ENCODE data around the gene CPA1. TPM values are rescaled to one million over a fixed set of nuclear protein-coding genes. Genes with fewer than 3 reads are reported as not detected.

Gene CPA1
- total and polyA plus RNA-seq, 10 of the 15 experiments (the other 5 are each of a cell fraction or from before 2014, with no cell fraction given), result 8.0 TPM; not detected in 9

DNA sequence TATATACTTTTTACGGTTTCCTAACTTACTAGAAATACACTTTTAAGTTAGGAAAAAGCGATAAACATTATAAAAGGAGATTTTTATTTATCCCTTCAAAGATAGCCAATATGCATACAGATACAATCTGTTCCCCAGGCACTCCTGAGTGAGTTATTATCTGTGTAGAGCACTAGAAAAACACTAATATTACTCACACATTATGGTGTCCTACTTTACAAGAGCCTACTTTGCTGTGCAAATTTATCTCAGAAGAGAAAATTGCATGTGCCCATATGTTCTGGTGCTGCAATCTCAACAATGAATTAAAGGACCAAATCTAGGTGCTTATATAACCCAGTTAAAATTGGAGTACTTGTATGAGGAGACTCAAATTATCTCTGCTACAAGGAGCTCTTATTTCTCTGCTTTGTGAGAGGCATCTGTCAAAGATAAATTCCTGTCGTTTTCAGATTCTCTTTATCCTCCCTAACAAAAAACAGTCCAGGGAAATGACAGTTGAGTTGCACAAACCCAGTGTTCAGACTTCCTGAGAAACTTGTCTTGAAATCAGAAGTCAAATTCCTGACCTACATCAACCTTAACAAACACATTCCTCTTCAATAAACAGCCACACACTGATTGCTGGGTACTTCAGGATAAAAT is 28.9 kb downstream of the CPA1 start:
- ChIA-PET CTCF (no interaction called here), SMC1A (ENCODE audit: uncharacterized antibody, unreplicated experiment) (no interaction called here), RAD21 (ENCODE audit: unreplicated experiment) (no interaction called here), POLR2A (no interaction called here)
- peaks cover 0 to 5% of the 10 kb centered on the region in 2 experiments; a peak in 2 of 4 replicates for H3K36me3 ChIP-seq (ENCODE audit: control insufficient read depth in 2 of 2, insufficient read depth in 2 of 2, low read length in 1 of 2)
- no peak overlapping the region for H3K4me3 ChIP-seq
- no peaks in the 10 kb centered on the region for H4K20me1 ChIP-seq (ENCODE audit: control insufficient read depth, insufficient read depth)
- H3K4me1 ChIP-seq (ENCODE audit: control insufficient read depth, insufficient read depth, low read length), result no peaks in the 10 kb centered on the region
- TF ChIP-seq NFYA (IDR thresholded peaks at IDR 0.05; ENCODE audit: borderline replicate concordance, low read depth, low read length) (no peak), ZBTB40 (IDR thresholded peaks at IDR 0.05; ENCODE audit: borderline replicate concordance) (no peak), DPF2 (IDR thresholded peaks at IDR 0.05) (no peak), NR2C2 (IDR thresholded peaks at IDR 0.05; ENCODE audit: borderline replicate concordance, control insufficient read depth, insufficient read length, low read depth) (no peak), BCL11A (IDR thresholded peaks at IDR 0.05; ENCODE audit: low read depth, low read length) (no peak), ZNF274 (IDR thresholded peaks at IDR 0.05; ENCODE audit: insufficient read depth, insufficient read length) (no peak)
- TF ChIP-seq, protein P1, sequence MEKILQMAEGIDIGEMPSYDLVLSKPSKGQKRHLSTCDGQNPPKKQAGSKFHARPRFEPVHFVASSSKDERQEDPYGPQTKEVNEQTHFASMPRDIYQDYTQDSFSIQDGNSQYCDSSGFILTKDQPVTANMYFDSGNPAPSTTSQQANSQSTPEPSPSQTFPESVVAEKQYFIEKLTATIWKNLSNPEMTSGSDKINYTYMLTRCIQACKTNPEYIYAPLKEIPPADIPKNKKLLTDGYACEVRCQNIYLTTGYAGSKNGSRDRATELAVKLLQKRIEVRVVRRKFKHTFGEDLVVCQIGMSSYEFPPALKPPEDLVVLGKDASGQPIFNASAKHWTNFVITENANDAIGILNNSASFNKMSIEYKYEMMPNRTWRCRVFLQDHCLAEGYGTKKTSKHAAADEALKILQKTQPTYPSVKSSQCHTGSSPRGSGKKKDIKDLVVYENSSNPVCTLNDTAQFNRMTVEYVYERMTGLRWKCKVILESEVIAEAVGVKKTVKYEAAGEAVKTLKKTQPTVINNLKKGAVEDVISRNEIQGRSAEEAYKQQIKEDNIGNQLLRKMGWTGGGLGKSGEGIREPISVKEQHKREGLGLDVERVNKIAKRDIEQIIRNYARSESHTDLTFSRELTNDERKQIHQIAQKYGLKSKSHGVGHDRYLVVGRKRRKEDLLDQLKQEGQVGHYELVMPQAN (conservative IDR thresholded peaks at IDR 0.05), result no peak
- ATAC-seq, result no peak
- intact Hi-C loops (cut with micrococcal nuclease; ENCODE audit: unreplicated experiment) (no loop called here), in situ Hi-C loops (cut with MboI) (no loop called here)
- no peak overlapping the region for H3K4me2 ChIP-seq (ENCODE audit: control insufficient read depth, insufficient read depth)
- WGBS (ENCODE audit: insufficient coverage, insufficient replicate concordance, low lambda C conversion rate, missing lambda C conversion rate), result 98% methylated on average over 3 of the region's 3 CpGs
- peak; percentile 27 for FAIRE-seq
- no peak overlapping the region for H3K9ac ChIP-seq (ENCODE audit: control insufficient read depth, insufficient read depth, low read length)
- BruUV-seq (replicated peaks), result no TSS peak
- no peaks in the 10 kb centered on the region for H3K9me3 ChIP-seq (replicated peaks; ENCODE audit: control insufficient read depth, insufficient read depth, low read length)
- H3K79me2 ChIP-seq (ENCODE audit: control insufficient read depth, insufficient read depth, low read length), result no peaks in the 10 kb centered on the region
- no peak overlapping the region for H2AFZ ChIP-seq (ENCODE audit: control insufficient read depth, low read depth, low read length)
- DNase-seq (ENCODE audit: low read depth, low spot score), result no peak
- H3K27me3 ChIP-seq (replicated peaks in 1 of 2; ENCODE audit: control insufficient read depth in 2 of 2, insufficient read depth in 2 of 2, low read length in 1 of 2), result no peaks in the 10 kb centered on the region
- H3K27ac ChIP-seq (ENCODE audit: control insufficient read depth, insufficient read depth), result no peak overlapping the region
